ENCODE measurements around the gene GPR27. TPM values are rescaled to one million over a fixed set of nuclear protein-coding genes. Genes with fewer than 3 reads are reported as not detected.

The GPR27 gene
- total and polyA plus RNA-seq, 10 of the 15 experiments (the other 5 are each of a cell fraction or from before 2014, with no cell fraction given), result not detected

DNA sequence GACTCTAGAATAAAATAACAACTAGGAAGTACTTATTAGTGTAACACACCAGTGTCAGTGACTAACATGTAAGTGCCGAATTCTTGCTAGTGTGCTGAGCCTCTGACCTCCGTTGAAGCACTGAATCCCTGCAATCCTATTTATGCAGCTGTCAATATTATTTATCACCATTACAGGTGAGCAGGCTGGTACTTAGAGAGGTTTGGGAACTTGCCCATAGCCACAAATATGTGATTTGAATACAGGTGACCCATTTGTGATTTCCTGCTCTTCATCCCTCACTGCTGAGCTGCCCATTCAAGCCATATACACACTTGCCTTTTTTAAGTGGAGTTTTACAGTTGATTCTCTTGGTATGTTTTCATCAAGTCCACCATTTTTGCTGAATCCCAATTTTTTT is 40.6 kb upstream of the GPR27 start:
- intact Hi-C loops (cut with micrococcal nuclease; ENCODE audit: unreplicated experiment) (loop anchor here (5.0 to 10.0 kb wide), 2 partner anchors 144 to 552 kb away; no protein-coding TSS in a partner anchor), in situ Hi-C loops (cut with MboI) (no loop called here)
- ChIA-PET POLR2A (interaction anchor here (0.5 kb wide), 1 partner anchor 49 kb away, joined by 4 read pairs; no protein-coding TSS in a partner anchor), RAD21 (ENCODE audit: unreplicated experiment) (no interaction called here), SMC1A (ENCODE audit: uncharacterized antibody, unreplicated experiment) (no interaction called here), CTCF (interaction anchor here (1.7 kb wide), 1 partner anchor 17 kb away, joined by 6 read pairs; no protein-coding TSS in a partner anchor)
- Histone ChIP-seq H3K27me3 (replicated peaks in 1 of 2; ENCODE audit: control insufficient read depth in 2 of 2, insufficient read depth in 2 of 2, low read length in 1 of 2) (0 out of 4 replicates have a peak, but pooled peaks cover 0 to 3% of the 10 kb centered on the region in 2 experiments), H3K4me2 (ENCODE audit: control insufficient read depth, insufficient read depth) (no peak overlapping the region), H3K9ac (ENCODE audit: control insufficient read depth, insufficient read depth, low read length) (no peak overlapping the region), H4K20me1 (ENCODE audit: control insufficient read depth, insufficient read depth) (no peaks in the 10 kb centered on the region), H3K27ac (ENCODE audit: control insufficient read depth, insufficient read depth) (no peak overlapping the region), H3K4me1 (ENCODE audit: control insufficient read depth, insufficient read depth, low read length) (no peaks in the 10 kb centered on the region), H3K9me3 (replicated peaks; ENCODE audit: control insufficient read depth, insufficient read depth, low read length) (no peaks in the 10 kb centered on the region), H2AFZ (ENCODE audit: control insufficient read depth, low read depth, low read length) (no peak overlapping the region), H3K79me2 (ENCODE audit: control insufficient read depth, insufficient read depth, low read length) (no peaks in the 10 kb centered on the region), H3K4me3 (no peak overlapping the region), H3K36me3 (ENCODE audit: control insufficient read depth in 2 of 2, insufficient read depth in 2 of 2, low read length in 1 of 2) (no peaks in the 10 kb centered on the region)
- WGBS (ENCODE audit: insufficient coverage, insufficient replicate concordance, low lambda C conversion rate, missing lambda C conversion rate), result 63% methylated on average over 2 of the region's 2 CpGs
- no peak for DNase-seq (ENCODE audit: low read depth, low spot score)
- BruUV-seq (replicated peaks), result no TSS peak
- FAIRE-seq, result no peak
- TF ChIP-seq IKZF2 (IDR thresholded peaks at IDR 0.05) (no peak), ZNF24 (IDR thresholded peaks at IDR 0.05) (no peak), IRF5 (IDR thresholded peaks at IDR 0.05; ENCODE audit: borderline replicate concordance) (no peak), SPI1 (IDR thresholded peaks at IDR 0.05; ENCODE audit: borderline replicate concordance, insufficient read depth, low read depth, low read length) (no peak), NFYB (IDR thresholded peaks at IDR 0.05; ENCODE audit: insufficient read depth, low read depth, low read length) (no peak), JUND (IDR thresholded peaks at IDR 0.05; ENCODE audit: low read depth, low read length) (no peak), STAT1 (conservative IDR thresholded peaks at IDR 0.05) (no peak), MTA2 (IDR thresholded peaks at IDR 0.05; ENCODE audit: low read depth) (no peak), STAT3 (IDR thresholded peaks at IDR 0.05; ENCODE audit: low read depth, low read length) (no peak), WRNIP1 (IDR thresholded peaks at IDR 0.05; ENCODE audit: borderline replicate concordance, low read depth, low read length) (no peak), PRDM15 (CRISPR knock-in tag; IDR thresholded peaks at IDR 0.05) (no peak), MXI1 (IDR thresholded peaks at IDR 0.05; ENCODE audit: low read depth, low read length) (no peak), KLF5 (IDR thresholded peaks at IDR 0.05; ENCODE audit: partially characterized antibody) (no peak), MTA3 (IDR thresholded peaks at IDR 0.05; ENCODE audit: borderline replicate concordance, low read length) (no peak), NR2C2 (IDR thresholded peaks at IDR 0.05; ENCODE audit: borderline replicate concordance, control insufficient read depth, insufficient read length, low read depth) (no peak), NRF1 (conservative IDR thresholded peaks at IDR 0.05; ENCODE audit: low read depth, low read length) (no peak), POU2F2 (IDR thresholded peaks at IDR 0.05; ENCODE audit: borderline replicate concordance, low read depth, low read length) (no peak)
- ATAC-seq, result no peak
